HG03457 (cell line): ENCODE data around the gene BRI3BP.

Experiments used
- ATAC-seq: cut with Tn5 transposase; IDR thresholded peaks from one replicate; pipeline ENCODE4 v1.9.1; 2021; ENCODE audit warnings: moderate number of reproducible peaks; ENCODE audit not compliant: unreplicated experiment

The BRI3BP gene, protein sequence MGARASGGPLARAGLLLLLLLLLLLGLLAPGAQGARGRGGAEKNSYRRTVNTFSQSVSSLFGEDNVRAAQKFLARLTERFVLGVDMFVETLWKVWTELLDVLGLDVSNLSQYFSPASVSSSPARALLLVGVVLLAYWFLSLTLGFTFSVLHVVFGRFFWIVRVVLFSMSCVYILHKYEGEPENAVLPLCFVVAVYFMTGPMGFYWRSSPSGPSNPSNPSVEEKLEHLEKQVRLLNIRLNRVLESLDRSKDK

DNA sequence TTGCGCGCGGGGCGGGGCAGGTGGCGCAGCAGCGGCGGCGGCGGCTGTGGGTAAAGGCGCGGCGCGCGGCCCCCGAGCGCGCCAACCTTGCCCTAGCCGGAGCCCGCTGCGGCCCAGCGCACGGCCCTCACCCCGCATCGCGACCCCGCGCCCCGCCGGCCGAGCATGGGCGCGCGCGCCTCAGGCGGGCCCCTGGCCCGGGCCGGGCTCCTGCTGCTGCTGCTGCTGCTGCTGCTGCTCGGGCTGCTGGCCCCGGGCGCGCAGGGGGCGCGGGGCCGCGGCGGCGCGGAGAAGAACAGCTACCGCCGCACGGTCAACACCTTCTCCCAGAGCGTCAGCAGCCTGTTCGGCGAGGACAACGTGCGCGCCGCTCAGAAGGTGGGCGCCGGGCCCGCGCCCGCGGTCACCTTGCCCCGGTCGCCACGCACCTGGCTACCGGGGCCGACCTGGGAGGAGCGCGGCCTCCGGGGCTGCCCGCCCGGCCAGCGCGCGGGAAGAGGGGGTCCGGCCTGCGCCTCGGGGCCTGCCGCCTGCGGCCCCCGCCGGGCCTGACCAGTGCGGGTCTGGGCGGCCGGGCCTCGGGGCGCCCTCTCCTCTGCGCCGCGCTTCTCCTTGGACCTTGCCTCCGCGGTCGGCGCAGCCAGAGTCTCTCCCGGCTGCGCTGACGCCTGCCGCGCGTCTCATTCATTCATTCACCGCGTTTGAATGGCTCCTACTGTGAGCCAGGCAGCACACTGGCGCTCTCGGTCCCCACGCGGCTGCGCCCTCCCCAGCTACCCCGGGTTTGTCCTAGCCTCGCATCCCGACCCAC, at the start of gene BRI3BP:
Gene BRI3BP, plus strand, starts transcription at position 20 of the 811 bp plus-strand sequence. Its CDS starts 146 bp downstream, at position 166.
- ATAC-seq: peak; percentile 43

DNA sequence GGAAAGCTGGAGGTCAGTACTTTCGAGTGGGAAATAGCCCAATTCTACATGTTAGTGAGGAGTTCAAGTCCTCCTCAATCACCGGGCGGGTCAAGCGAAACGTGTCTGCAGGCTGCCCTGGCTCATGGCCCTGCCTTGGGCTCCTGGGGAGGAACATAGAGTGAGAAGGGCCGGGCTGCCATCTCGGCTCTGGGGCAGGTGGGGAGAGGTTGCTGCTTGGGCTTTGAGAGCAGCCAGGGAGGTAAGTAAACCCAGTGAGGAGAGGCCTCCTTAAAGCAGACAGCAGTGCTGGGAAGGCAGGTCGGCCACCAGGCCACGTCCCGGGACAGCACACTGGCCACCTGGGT, 47.0 kb upstream of the BRI3BP start:
- ATAC-seq: no peak

DNA sequence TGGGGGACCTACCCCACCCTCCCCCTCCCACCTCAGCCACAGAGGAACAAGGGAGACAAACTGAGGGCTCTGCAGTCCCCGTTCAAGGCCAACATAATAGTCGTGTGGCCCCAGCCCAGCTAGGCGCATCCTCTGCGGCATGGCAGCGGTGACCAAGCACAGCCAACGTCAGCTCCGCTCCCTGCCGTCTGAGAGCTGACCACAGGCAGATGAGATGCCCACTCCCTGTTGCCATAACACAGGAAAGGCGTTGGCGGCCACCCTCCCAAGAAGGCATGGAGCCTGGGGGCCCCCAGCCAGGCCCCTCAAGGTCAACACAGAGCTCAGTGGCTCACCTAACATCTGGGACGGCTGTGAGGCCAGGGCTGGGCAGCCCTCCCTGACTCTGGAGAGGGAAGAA, 46.4 kb upstream of the BRI3BP start:
- no peak for ATAC-seq

DNA sequence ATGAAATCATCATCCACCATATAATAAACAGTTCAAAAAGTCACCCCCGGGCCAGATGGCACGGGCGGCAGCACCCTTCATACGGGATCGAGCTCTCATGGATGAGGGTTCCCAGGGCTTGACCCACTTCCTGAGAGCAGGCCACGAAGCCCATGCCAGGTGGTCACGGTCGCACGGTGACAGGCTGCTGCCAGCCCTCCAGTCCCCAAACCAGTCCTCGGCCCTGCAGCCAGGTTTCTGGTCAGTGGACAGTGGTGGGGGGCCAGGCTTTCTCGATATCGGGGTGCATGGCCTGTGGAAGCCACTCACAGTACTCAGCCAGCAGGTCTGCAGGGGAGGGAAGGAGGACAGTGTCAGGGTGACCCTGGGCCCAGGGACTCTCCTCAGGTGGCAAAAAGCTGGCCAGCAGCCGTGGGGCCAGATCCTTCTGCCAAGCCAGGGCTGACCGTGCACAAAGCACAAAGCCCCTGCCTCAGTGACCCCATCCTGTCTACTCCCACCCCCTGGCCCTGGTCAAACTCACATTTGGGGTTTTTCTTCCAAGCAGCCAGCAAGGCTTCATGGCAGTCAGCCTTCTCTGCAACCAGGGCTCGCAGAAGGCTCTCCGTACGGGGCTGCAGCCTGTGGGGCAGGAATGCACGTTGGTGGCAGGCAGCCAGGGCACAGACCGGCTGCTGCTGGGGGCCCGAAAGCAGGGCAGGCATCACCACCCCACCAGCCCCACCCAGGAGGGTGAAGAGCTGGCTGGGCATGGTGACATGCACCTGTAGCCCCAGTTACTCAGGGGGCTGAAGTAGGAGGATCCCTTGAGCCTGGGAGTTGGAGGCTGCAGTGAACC, 45.7 kb upstream of the BRI3BP start:
- no peak for ATAC-seq

DNA sequence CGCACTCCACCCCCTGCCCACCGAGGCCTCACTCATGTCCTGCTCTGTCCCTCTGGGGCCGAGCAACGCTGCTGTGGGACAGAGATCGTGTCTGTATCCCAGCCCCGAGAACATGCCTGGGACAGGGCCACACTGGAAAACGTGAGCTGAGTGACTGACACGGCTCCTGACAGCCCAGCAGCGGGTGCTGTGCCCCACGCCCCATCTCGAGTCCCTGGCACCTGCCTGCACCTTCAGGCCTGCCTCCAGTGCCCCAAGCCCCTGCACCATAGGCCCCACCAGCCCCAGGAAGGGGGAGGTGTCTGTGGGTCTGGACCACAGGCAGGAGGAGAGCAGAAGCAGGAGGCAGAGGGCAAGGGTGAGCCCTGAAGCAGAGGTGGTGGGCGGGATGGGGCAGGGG, 44.4 kb upstream of the BRI3BP start:
- no peak for ATAC-seq

DNA sequence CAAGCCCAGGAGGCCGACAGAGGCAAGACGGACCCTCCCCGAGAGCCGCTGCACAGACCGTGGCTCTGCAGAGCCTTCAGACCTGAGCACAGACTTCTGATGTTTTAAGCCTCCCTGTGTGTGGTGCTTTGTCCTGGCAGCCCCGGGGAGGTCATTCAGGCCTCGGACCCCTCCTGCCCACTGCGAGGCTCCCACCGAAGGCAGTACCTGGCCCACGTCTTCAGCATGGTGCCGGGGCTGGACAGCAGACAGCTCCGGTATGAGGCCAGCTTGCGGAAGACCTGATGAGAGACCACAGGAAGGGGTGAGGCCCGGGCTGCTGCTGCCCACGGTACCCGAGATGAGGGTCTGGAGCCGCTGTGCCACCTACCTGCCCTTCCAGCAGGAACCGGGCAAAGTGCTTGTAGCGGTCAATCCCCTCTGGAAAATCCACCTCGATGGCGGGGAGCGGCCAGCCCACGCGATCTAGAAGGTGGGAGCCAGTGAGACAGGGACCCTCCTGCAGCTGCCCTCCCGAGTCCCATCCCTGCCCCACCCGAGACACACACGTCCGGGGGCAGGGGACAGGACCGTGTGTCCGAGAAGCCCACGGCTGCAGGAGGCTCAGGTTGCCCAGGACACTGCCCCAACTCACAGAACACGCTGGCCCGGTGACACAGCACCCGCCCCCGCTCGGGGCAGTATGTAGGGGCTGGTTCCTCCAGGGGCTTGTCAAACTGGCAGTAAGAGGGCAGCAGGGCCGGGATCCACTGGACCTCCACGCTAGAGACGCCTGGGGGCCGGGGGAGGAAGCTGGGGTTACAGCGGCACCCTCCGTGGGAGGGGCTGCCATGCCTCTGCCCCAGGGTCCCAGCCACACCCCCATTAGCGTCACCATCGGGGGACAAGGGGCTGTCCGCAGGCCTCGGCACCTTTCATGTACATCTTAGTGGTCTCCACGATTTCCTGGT, 43.4 kb upstream of the BRI3BP start:
- no peak for ATAC-seq

DNA sequence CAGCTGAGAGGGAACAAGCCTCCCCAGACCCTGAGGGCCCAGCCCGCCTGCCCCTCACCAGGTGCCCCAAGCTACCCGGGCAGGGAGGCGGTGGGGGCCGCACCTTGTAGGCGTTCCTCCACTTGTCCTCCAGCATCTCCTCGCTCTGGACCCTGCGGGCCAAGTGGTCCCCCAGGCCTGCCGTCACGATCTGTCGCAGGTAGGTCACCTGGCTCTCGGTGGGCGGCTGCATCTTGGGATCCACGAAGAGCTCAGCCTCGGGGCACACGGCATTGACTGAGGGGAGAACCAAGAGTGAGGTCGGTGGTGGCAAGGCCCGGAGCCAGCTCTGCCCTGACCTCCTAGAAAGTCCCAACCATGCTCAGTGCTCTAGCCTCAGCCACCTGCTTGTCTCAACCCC, 41.1 kb upstream of the BRI3BP start:
- ATAC-seq: no peak

DNA sequence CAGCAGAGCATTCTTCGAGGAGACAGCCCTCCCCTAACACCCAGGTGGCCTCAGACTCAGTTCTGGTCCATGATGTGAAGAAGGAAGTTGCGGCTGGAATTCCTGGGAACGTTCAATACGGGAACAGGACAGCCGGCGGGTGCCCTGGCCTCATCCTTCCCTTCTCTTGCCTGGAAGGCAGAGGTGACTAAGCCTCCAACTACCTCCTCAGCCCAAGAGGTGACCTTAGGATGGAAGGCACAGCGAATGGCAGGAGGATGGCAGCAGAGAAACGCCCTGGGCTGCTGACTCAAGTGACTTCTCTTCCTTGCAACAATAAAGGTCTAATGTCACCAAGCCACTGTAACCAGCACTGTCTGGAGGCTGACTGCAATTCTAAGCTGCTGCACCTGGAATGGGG, 40.6 kb upstream of the BRI3BP start:
- ATAC-seq: no peak

DNA sequence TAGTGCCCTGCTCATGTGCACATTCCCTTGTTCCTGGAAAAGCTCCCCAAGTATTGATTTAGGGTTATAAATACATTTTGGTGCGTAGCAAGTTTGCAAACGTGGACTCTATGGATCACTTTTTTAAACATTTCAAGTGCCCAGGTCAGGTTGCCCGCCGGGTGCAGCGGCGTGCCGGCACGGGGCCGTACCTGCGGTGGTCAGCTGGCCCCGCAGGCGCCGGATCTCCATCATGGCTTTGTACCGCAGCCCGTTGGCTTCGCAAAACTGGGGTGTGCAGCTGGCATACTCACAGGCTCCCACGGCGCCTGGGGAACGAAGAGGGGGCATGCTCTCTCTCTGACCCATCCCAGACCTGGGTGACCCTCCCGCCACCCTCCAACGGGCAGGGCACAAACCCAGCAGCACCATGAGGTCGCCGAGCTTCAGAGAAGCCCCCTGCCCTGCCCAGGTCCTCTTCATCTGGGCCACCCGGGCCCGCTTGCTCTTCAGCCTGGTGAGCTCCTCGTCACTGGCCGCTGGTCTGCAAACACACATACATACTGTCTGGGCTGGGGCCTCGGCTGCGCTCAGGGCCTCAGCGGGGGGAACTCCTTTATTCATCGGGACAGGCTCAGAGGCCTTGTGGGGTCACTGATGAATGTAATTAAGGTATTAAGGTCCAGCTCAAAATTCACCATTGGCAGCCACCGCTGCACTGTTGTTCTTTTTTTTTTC, 39.6 kb upstream of the BRI3BP start:
- ATAC-seq: no peak

DNA sequence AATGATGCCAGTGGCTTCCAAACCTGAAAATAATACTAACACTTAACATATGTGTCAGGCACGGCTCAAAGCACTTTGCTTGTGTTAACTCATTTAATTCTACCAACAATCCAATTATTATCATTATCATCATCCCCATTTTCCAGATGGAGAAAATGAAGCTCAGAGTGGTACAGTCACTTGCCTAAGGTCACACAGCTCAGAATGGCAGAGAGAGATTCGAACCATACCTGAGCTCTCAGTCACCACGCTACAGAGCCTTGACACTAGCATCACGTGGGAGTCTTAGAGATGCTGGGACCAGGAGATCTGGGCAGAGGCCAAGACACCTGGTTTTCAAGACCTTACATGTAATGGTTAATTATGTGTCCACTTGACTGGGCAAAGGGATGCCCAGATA, 38.7 kb upstream of the BRI3BP start:
- no peak for ATAC-seq

DNA sequence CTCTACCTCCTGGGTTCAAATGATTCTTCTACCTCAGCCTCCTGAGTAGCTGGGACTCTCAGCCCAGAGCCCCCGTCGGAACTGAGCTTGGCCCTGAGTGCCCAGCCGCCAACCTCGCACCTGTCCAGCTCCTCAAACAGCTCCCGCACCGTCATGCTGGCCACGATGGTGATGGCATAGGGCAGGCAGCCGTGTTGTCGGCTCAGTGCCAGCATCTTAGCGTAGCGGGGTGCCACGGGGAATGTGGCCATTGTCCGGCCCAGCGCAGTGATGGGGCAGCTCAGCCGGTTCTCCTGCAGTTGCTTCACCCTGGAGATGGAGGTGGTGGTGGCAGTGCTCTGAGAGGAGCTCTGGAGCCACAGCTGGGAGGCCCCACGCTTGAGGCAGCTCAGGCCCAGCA, 36.9 kb upstream of the BRI3BP start:
- ATAC-seq: no peak

DNA sequence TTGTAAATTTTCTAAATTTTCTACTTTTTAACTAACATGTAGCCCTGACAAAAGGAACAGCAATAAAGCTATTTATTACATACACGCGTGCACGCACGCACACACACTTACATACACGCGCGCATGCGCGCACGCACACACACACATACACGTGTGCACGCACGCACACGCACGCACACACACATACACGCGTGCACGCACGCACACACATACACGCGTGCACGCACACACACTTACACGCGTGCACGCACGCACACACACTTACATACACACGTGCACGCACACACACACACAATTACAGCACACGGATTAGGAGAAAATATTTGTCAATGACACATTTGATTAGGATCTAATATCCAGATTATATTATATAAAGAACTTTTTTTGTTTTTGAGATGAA, 32.4 kb upstream of the BRI3BP start:
- ATAC-seq: no peak

DNA sequence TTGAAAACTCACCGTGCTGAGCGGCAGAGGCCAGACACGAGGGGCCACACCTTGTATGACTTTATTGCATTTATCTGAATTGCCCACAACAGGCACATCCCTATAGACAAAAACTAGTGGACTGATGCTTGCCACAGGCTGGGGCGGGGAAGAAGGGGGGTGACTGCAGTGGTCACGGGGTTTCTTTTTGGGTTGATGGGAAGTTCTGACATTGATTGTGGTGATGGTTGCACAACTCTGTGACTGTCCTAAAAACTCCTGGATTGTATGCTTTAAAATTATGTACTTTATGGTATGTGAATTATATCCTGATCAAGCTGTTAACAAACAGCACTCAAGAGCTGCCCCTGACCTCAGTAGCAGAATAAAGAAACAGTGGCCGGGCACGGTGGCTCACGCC, 30.2 kb upstream of the BRI3BP start:
- ATAC-seq: no peak

DNA sequence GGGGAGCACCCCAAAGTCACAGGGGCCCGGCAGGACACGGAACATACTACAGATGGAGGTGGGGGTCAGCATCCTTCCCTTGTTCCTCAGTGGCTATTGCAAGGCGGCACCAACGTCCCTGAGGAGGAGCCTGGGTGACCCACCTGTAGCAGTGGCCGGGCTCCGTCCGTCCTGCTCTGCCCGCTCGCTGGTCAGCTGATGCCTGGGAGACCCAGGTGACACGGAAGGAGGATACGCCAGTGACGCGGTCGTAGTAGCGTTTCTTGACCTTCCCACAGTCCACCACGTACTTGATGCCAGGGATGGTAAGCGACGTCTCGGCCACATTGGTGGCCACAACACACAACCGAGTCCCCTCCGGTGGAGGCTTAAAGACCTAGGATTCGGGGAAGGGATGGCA, 29.2 kb upstream of the BRI3BP start:
- no peak for ATAC-seq

DNA sequence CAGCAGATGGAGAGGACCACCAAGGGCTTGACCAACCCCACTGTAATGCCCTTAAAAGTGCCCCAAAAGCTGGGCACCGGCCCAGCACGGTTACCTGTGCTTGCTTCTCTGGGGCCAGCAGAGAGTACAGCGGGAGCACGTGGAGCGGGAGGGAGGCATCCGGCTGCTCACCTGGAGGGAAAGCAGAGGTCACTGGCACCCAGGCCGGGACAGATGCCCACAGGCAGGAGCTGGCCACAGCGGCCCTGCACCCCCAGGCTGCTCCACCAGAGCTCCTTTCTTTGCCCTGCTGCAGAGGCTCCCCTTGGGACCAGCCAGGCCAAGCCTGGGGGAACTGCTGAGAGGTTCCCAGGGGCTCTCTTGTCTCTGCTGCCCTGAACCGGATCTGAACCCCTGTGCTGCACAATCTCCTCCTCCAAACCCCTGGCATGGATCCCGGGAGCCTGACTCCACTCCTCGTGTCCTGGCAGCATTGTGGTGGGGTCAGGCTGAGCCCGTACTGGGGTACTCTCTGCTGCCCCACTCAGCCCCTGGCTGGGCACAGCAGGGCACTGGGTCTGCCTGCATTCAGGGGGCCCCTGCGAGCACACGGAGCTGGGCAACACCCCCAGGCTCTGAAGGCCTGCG, 28.5 kb upstream of the BRI3BP start:
- ATAC-seq: no peak

DNA sequence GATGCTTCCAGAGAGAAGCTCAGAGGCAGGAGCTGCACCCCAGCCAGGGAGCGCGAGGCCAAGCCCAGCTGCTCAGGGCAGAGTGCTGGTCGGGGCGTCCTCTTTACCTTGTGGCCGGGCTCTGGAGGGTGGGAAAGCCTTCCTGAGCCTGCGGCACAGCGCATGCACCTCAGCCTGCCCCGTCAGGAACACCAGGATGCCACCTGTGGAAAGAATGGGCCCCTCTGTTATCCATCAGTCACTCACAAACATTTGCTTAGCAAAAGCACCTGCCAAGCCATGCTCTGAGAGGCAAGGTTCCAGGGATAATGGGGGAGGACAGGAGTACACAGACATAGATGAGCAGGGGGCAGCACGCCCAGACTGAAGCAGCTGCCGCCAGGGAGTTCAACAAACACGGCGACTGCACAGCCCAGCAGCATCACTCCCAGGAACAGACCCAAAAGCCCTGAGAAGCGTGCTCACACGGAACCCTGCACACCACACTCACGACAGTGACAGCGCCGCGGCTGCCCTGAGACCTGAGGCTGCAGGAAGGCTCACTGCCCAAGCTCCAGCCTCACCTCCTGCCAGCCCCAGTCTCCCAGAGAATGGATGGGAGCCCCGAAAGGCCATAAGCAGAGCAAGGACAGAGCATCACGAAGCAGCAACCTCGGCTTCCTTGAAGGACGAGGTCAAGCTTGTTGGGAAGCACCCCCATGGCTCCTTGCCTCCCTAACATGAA, 26.3 kb upstream of the BRI3BP start:
- ATAC-seq: no peak

DNA sequence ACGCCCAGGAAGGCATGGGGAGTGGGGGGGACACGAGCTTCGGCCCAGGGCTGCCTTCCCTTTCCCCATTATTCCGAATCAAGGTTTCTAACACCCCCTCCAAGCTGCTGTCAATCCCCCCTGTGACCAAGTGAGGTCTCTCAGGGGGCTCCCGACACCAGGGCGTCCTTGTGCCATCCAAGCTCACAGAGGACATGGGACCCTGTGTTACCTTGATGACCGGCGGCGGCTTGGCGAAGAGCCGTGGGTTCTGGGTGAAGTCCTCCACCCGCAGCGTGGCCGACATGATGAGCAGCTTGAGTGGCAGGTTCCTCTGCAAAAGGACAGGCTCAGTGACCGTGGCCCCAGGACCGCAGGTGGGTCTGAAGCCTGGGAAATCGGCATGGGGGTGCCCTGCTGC, 24.8 kb upstream of the BRI3BP start:
- ATAC-seq: no peak

DNA sequence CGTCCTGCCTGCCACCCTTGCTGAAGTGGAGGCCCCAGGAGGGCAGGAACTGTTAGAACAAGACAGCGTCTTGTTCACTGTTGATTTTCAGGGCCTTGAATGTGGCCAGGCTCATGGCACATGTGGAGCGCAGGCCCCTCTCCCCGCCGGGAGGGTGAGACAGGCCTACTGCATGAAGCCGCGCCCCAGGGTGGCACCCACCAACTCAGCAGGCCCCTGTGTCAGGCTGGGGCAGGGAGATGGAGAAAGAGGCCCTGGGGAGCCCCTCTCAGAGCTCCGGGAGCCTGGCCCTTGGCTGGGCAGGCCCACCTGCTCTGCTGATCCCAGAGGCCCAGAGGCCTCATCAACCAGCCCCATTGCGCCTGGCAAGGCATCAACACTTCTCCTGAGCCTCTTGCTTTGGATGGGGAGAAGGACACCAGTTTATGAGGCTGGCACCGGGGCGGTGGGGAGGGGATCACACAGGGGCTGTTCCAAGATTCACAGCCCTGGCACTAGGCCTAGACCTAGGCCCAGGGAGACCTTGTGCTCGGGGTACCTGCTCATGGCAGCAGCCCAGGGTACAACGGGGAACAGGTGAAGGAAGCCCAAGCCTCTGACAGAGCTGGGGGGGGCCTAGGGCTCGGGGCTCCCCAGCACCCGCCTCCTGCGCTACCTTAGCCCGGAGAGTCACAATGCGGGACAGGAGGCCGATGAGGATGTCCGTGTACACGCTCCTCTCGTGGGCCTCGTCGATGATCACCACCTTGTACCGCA, 22.6 kb upstream of the BRI3BP start:
- ATAC-seq: no peak
